ENCODE measurements around the gene H1-8.

Gene H1-8

GRCh38 chr3:129500334-129500658 lies 42.7 kb upstream of the H1-8 start:
- H3K27me3 ChIP-seq (ENCODE audit: insufficient read depth, poor library complexity, severe bottlenecking): no peaks in the 10 kb centered on the region
- no peak overlapping the region for H3K4me3 ChIP-seq (ENCODE audit: severe bottlenecking)
- no peaks in the 10 kb centered on the region for H3K9me3 ChIP-seq (ENCODE audit: severe bottlenecking)
- no peak overlapping the region for H3K27ac ChIP-seq (ENCODE audit: poor library complexity, severe bottlenecking)
- ATAC-seq (ENCODE audit: low read depth) (no peak), DNase-seq (ENCODE audit: low spot score) (no peak)
- peaks cover 4% of the 10 kb centered on the region for H3K36me3 ChIP-seq (ENCODE audit: low read depth)
- H3K4me1 ChIP-seq (ENCODE audit: insufficient read depth, poor library complexity, severe bottlenecking): peaks cover 3% of the 10 kb centered on the region
- TF ChIP-seq CTCF (IDR thresholded peaks at IDR 0.05; ENCODE audit: poor library complexity, severe bottlenecking): no peak

- no peaks in the 10 kb centered on the region for H3K27me3 ChIP-seq (ENCODE audit: insufficient read depth, poor library complexity, severe bottlenecking)
- H3K36me3 ChIP-seq (ENCODE audit: low read depth): no peaks in the 10 kb centered on the region
- no peak overlapping the region for H3K4me3 ChIP-seq (ENCODE audit: severe bottlenecking)
- no peaks in the 10 kb centered on the region for H3K4me1 ChIP-seq (ENCODE audit: insufficient read depth, poor library complexity, severe bottlenecking)
- H3K9me3 ChIP-seq (ENCODE audit: severe bottlenecking): no peaks in the 10 kb centered on the region
- ATAC-seq (ENCODE audit: low read depth) (no peak), DNase-seq (ENCODE audit: low spot score) (no peak)
- no peak overlapping the region for H3K27ac ChIP-seq (ENCODE audit: poor library complexity, severe bottlenecking)
- TF ChIP-seq CTCF (IDR thresholded peaks at IDR 0.05; ENCODE audit: poor library complexity, severe bottlenecking): no peak
These were observed 41.3 kb upstream of the H1-8 start for GRCh38 chr3:129501630-129502029.

- ATAC-seq (ENCODE audit: low read depth) (no peak), DNase-seq (ENCODE audit: low spot score) (no peak)
- Histone ChIP-seq H3K36me3 (ENCODE audit: low read depth) (no peaks in the 10 kb centered on the region), H3K27me3 (ENCODE audit: insufficient read depth, poor library complexity, severe bottlenecking) (no peaks in the 10 kb centered on the region), H3K27ac (ENCODE audit: poor library complexity, severe bottlenecking) (no peak overlapping the region), H3K9me3 (ENCODE audit: severe bottlenecking) (no peaks in the 10 kb centered on the region), H3K4me1 (ENCODE audit: insufficient read depth, poor library complexity, severe bottlenecking) (no peaks in the 10 kb centered on the region), H3K4me3 (ENCODE audit: severe bottlenecking) (no peak overlapping the region)
- TF ChIP-seq CTCF (IDR thresholded peaks at IDR 0.05; ENCODE audit: poor library complexity, severe bottlenecking): no peak
These were observed 40.1 kb upstream of the H1-8 start for GRCh38 chr3:129502641-129503408.

GRCh38 chr3:129503471-129504291 lies 39.3 kb upstream of the H1-8 start:
- Histone ChIP-seq H3K36me3 (ENCODE audit: low read depth) (no peaks in the 10 kb centered on the region), H3K27me3 (ENCODE audit: insufficient read depth, poor library complexity, severe bottlenecking) (no peaks in the 10 kb centered on the region), H3K27ac (ENCODE audit: poor library complexity, severe bottlenecking) (no peak overlapping the region), H3K9me3 (ENCODE audit: severe bottlenecking) (no peaks in the 10 kb centered on the region), H3K4me1 (ENCODE audit: insufficient read depth, poor library complexity, severe bottlenecking) (no peaks in the 10 kb centered on the region), H3K4me3 (ENCODE audit: severe bottlenecking) (no peak overlapping the region)
- DNase-seq (ENCODE audit: low spot score): no peak
- peak; percentile 69 for ATAC-seq (ENCODE audit: low read depth)
- TF ChIP-seq CTCF (IDR thresholded peaks at IDR 0.05; ENCODE audit: poor library complexity, severe bottlenecking): no peak

All from RWPE2 (cell line).